ENCODE measurements around the gene CD68.

The CD68 gene

DNA sequence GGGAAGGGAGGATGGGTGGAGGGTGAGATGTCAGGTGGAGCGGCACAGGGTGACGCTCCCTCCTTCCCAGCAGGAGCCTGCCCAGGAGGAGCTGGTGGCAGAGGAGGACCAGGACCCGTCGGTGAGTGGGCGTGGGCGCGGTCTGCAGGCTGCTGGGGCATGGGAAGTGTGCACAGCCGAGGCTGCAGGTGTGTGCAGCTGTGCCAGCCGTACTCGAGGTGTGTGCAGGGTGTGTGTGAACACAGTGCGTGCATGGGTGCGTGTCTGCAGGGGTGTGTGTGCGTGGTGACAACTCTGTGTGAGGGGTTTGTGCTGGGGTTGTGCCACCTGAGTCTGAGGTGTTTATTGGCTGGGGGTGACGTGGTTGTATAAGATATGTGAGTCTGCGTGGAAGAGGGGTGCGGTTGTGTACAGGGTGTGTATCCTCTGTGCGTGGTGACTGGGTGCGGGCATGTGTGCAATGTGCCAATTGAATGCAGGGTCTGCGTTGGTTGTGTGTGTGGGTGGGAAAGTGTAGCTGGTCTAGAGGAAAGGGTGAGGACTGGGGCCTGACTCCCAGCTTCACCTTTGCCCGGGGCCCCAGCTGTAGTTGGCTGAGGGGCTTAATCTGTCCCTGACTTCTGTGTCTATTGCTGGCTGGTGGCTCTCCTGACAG lies 29.9 kb upstream of the CD68 start:
- peak overlapping the region; percentile 74 for H3K9ac ChIP-seq (ENCODE audit: low read length)
- no peaks in the 10 kb centered on the region for H3K36me3 ChIP-seq (replicated peaks; ENCODE audit: low read depth, low read length)
- H3K4me1 ChIP-seq (ENCODE audit: low read length) = peaks cover 33% of the 10 kb centered on the region
- no peak overlapping the region for H3K27ac ChIP-seq (ENCODE audit: low read length)
- H3K4me3 ChIP-seq (ENCODE audit: low read length) = peak overlapping the region; percentile 86
- no peaks in the 10 kb centered on the region for H3K9me3 ChIP-seq (ENCODE audit: insufficient read depth, low read length)
- TF ChIP-seq EZH2phosphoT487 (IDR thresholded peaks at IDR 0.05; ENCODE audit: low read depth) (no peak), CTCF (IDR thresholded peaks at IDR 0.05; ENCODE audit: low read depth, low read length) (no peak)
- no peaks in the 10 kb centered on the region for H4K20me1 ChIP-seq (ENCODE audit: insufficient read depth, low read length)
- peak overlapping the region; percentile 63 for H3K4me2 ChIP-seq (ENCODE audit: low read length)
- no peaks in the 10 kb centered on the region for H3K79me2 ChIP-seq (ENCODE audit: low read length)
- H2AFZ ChIP-seq (ENCODE audit: low read depth, low read length) = no peak overlapping the region
- no peaks in the 10 kb centered on the region for H3K27me3 ChIP-seq (ENCODE audit: low read depth, low read length)

DNA sequence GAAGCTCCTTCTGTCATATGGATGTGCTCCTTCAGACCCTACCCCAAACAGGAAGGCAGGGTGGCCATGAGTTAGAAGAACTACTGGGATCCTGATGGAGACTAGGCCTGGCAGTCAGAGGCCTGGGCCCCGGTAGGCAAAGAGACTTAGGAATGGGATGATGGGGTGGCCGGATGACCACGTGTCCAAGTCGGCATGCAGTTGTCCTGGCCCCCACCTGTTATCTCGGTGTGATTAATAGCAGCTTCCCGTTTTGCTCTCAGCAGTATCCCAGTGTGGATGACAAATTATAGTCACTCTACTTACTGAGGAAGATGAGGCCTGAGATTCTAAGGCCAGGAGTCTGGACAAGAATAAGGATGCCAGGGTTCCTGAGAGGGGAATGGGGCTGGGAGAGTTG lies 29.1 kb upstream of the CD68 start:
- H3K27me3 ChIP-seq (ENCODE audit: low read depth, low read length) = no peaks in the 10 kb centered on the region
- H3K27ac ChIP-seq (ENCODE audit: low read length) = no peak overlapping the region

DNA sequence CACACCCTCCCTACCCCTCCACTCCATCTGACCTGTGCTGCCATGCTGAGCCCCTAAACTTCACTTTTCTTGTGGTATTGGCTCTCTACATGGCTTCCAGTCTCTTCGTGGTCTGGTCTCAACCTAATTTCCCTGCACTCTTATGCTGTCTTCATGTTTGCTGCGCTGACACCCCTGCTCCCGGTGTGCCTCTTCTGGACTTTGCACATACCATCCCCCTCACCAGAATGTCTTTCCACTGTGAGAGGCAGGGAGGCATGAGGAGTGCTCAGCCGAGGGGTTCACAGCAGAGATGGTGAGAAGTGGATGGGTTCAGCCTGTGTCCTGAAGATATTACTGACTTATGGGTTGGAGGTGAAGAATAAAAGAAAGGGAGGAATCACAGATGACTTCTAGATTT lies 28.0 kb upstream of the CD68 start:
- Histone ChIP-seq H4K20me1 (ENCODE audit: insufficient read depth, low read length) (no peaks in the 10 kb centered on the region), H2AFZ (ENCODE audit: low read depth, low read length) (no peak overlapping the region), H3K9ac (ENCODE audit: low read length) (no peak overlapping the region), H3K27me3 (ENCODE audit: low read depth, low read length) (no peaks in the 10 kb centered on the region), H3K27ac (ENCODE audit: low read length) (no peak overlapping the region; the same call in 1 of the 2 replicates), H3K4me3 (ENCODE audit: low read length) (no peak overlapping the region), H3K4me1 (ENCODE audit: low read length) (peaks cover 31% of the 10 kb centered on the region), H3K9me3 (ENCODE audit: insufficient read depth, low read length) (no peaks in the 10 kb centered on the region), H3K79me2 (ENCODE audit: low read length) (no peaks in the 10 kb centered on the region), H3K36me3 (replicated peaks; ENCODE audit: low read depth, low read length) (no peaks in the 10 kb centered on the region), H3K4me2 (ENCODE audit: low read length) (no peak overlapping the region)
- no peak for TF ChIP-seq EZH2phosphoT487 (IDR thresholded peaks at IDR 0.05; ENCODE audit: low read depth)
- TF ChIP-seq CTCF (IDR thresholded peaks at IDR 0.05; ENCODE audit: low read depth, low read length) = no peak

More for the DNA sequence above, 29.1 kb upstream of the CD68 start:
- Histone ChIP-seq H3K9me3 (ENCODE audit: insufficient read depth, low read length) (no peaks in the 10 kb centered on the region), H3K4me2 (ENCODE audit: low read length) (no peak overlapping the region), H3K79me2 (ENCODE audit: low read length) (no peaks in the 10 kb centered on the region), H3K36me3 (replicated peaks; ENCODE audit: low read depth, low read length) (no peaks in the 10 kb centered on the region), H4K20me1 (ENCODE audit: insufficient read depth, low read length) (no peaks in the 10 kb centered on the region), H3K4me3 (ENCODE audit: low read length) (no peak overlapping the region), H3K4me1 (ENCODE audit: low read length) (peaks cover 31% of the 10 kb centered on the region), H3K9ac (ENCODE audit: low read length) (no peak overlapping the region), H2AFZ (ENCODE audit: low read depth, low read length) (no peak overlapping the region)
- TF ChIP-seq EZH2phosphoT487 (IDR thresholded peaks at IDR 0.05; ENCODE audit: low read depth) (no peak), CTCF (IDR thresholded peaks at IDR 0.05; ENCODE audit: low read depth, low read length) (no peak)

DNA sequence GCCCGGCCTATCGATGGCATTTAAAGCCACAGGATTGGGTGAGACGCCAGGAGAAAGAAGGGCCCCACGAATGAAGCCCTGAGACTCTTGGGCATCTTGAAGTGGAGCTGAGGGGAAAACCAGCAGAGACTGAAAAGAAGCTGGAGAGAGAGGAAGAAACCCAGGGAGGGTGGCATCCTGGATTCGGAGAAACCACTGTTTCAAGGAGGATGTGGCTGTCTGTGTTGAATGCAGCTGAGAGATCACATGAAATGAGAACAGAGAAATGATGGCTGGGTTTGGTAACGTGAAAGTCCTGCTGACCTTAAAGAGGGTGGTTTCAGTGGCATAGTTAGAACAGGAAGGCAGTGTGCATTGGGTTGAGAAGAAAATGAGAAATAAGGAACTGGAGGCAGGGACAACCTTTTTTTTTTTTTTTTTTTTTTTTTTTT lies 26.8 kb upstream of the CD68 start:
- Histone ChIP-seq H3K27ac (ENCODE audit: low read length) (peak overlapping the region; percentile 89), H3K4me1 (ENCODE audit: low read length) (peaks cover 35% of the 10 kb centered on the region), H3K27me3 (ENCODE audit: low read depth, low read length) (no peaks in the 10 kb centered on the region), H3K4me3 (ENCODE audit: low read length) (peak overlapping the region; percentile 56), H3K4me2 (ENCODE audit: low read length) (peak overlapping the region; percentile 87), H3K36me3 (replicated peaks; ENCODE audit: low read depth, low read length) (no peaks in the 10 kb centered on the region), H3K79me2 (ENCODE audit: low read length) (no peaks in the 10 kb centered on the region), H2AFZ (ENCODE audit: low read depth, low read length) (0 out of 2 replicates have a peak overlapping the region, but pooled peaks have one; percentile 60), H4K20me1 (ENCODE audit: insufficient read depth, low read length) (no peaks in the 10 kb centered on the region), H3K9me3 (ENCODE audit: insufficient read depth, low read length) (no peaks in the 10 kb centered on the region), H3K9ac (ENCODE audit: low read length) (peak overlapping the region; percentile 50)
- TF ChIP-seq EZH2phosphoT487 (IDR thresholded peaks at IDR 0.05; ENCODE audit: low read depth) = no peak

All from OCI-LY3 (cell line).